Heart left ventricle (tissue), 13 donors: ENCODE measurements around the gene APOBEC4.

Source experiments
- POLR2A ChIP-seq, 2 donors: fragments of 450-650 bp; IDR thresholded peaks; one replicate each; pipeline ENCODE4 v1.6.1; 2017; ENCODE audit warnings: antibody characterized with exemption in 2 of 2, mild to moderate bottlenecking in 2 of 2, moderate library complexity in 2 of 2
- TF ChIP-seq, protein P1 (sequence below), 12 donors: fragments of 200-600 bp; sonication (generic) in 4 of 12; IDR thresholded peaks; one replicate each; pipeline versions ENCODE4 v1.5.0 to v1.8.0; 2018 to 2022; ENCODE audit warnings: antibody characterized with exemption in 12 of 12, mild to moderate bottlenecking in 5 of 12
- donor health status: ischemic (EF 13 %, LVEDD 7.1; RV severe dilation, severe dysfunction).
- donor health status: DM: no; HTN: yes; CAD: no.
- donor health status: DM: no; HTN: no; CAD: no.
- donor health status: ischemic (EF 25% LVEDD 6.9; RV normal size, moderate dysfunction).
- donor health status: ischemic (EF 25% LVEDD 5.7; RV mildly dilated, moderate dysfunction).
- donor health status: ischemic (EF 35%, LVEDD 5.7; RV mildly dilated, moderate dysfunction).
- donor health status: nonischemic (EF 11% LVEDD 7.7; RV severe dilation, severe dysfunction).
- donor health status: DM: yes; HTN: yes; CAD: no.
- donor health status: PGD.
- donor health status: ischemic (EF 29% LVEDD 5.4; RV normal size, mild dysfunction).
- donor health status: nonischemic (EF 23%, LVEDD 6.1; RV moderate dilation, normal function).

DNA sequence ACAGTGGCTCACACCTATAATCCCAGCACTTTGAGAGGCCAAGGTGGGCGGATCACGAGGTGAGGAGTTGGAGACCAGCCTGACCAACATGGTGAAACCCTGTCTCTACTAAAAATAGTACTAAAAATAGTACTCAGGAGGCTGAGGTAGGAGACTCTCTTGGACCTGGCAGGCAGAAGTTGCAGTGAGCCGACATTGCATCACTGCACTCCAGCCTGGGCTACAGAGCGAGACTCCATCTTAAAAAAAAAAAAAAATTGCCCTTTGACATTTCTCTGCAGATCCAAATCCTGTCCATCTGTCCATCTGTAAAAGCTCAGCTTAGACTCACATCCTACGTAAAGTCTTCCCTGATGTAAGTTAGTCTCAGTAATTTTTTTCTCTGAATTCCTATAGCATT, 56.6 kb downstream of the APOBEC4 start:
- TF ChIP-seq POLR2A (IDR thresholded peaks at IDR 0.05): no peak
- TF ChIP-seq, protein P1, sequence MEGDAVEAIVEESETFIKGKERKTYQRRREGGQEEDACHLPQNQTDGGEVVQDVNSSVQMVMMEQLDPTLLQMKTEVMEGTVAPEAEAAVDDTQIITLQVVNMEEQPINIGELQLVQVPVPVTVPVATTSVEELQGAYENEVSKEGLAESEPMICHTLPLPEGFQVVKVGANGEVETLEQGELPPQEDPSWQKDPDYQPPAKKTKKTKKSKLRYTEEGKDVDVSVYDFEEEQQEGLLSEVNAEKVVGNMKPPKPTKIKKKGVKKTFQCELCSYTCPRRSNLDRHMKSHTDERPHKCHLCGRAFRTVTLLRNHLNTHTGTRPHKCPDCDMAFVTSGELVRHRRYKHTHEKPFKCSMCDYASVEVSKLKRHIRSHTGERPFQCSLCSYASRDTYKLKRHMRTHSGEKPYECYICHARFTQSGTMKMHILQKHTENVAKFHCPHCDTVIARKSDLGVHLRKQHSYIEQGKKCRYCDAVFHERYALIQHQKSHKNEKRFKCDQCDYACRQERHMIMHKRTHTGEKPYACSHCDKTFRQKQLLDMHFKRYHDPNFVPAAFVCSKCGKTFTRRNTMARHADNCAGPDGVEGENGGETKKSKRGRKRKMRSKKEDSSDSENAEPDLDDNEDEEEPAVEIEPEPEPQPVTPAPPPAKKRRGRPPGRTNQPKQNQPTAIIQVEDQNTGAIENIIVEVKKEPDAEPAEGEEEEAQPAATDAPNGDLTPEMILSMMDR (IDR thresholded peaks at IDR 0.05): no peak
